ENCODE data around the gene ANGPT4. TPM values are rescaled to one million over a fixed set of nuclear protein-coding genes. Genes with fewer than 3 reads are reported as not detected.

The ANGPT4 gene
- under 1 TPM in 1 of 2 donors, not detected in 1; 0.67 TPM for total RNA-seq
- polyA plus RNA-seq: under 1 TPM; 0.02 to 0.65 TPM
- long read RNA-seq, donor 1: 0 reads
- long read RNA-seq, donor 2: 0 reads
- long read RNA-seq, donor 3: 0 reads
- long read RNA-seq, donor 4: 0 reads
- long read RNA-seq, donor 5: 0 reads

GRCh38 chr20:916125-916799, at the start of gene ANGPT4:
ANGPT4 (minus strand) TSS chr20:916334; CDS start chr20:916214, 120 bp downstream.
- Histone ChIP-seq H3K9ac (ENCODE audit: insufficient read depth in 1 of 2, low read length in 2 of 2) (no peak within 1 kb of the TSS), H3K4me1 (ENCODE audit: control insufficient read depth in 5 of 5, insufficient read depth in 5 of 5, low read length in 5 of 5) (peaks cover 0 to 5% (median 1%) of the 10 kb centered on the region in 5 donors), H3K9me3 (ENCODE audit: control insufficient read depth in 4 of 4, insufficient read depth in 3 of 4, low read length in 3 of 4) (peaks cover 0 to 2% (median 0%) of the 10 kb centered on the region in 4 donors), H3K4me3 (no peak within 1 kb of the TSS), H3K27me3 (ENCODE audit: control insufficient read depth in 3 of 3, insufficient read depth in 3 of 3, low read length in 2 of 3) (peaks cover 0 to 5% (median 2%) of the 10 kb centered on the region in 3 donors), H3K36me3 (ENCODE audit: control insufficient read depth in 4 of 4, insufficient read depth in 4 of 4, low read length in 4 of 4) (no peaks in the 10 kb centered on the region), H3K27ac (ENCODE audit: low read depth in 1 of 2, low read length in 1 of 2) (peak within 1 kb of the TSS in 1 of 2 donors; percentile 15)
- ATAC-seq (ENCODE audit: insufficient read depth, low FRiP score): no peak
- 36 to 47% methylated on average over 18 of the region's 18 CpGs for WGBS, 2 donors
- peak in 1 of 3 donors; percentile 19 for DNase-seq
- no peak for TF ChIP-seq CTCF (IDR thresholded peaks at IDR 0.05; ENCODE audit: control extremely low read depth, extremely low read depth)

- ATAC-seq (ENCODE audit: insufficient read depth, low FRiP score) (no peak), DNase-seq (no peak)
- H3K27me3 ChIP-seq (ENCODE audit: control insufficient read depth in 3 of 3, insufficient read depth in 3 of 3, low read length in 2 of 3): no peaks in the 10 kb centered on the region
- no peak overlapping the region for H3K4me3 ChIP-seq
- no peak overlapping the region for H3K9ac ChIP-seq (ENCODE audit: insufficient read depth in 1 of 2, low read length in 2 of 2)
- TF ChIP-seq CTCF (IDR thresholded peaks at IDR 0.05; ENCODE audit: control extremely low read depth, extremely low read depth): no peak
- H3K4me1 ChIP-seq (ENCODE audit: control insufficient read depth in 5 of 5, insufficient read depth in 5 of 5, low read length in 5 of 5): peaks cover 0 to 6% (median 0%) of the 10 kb centered on the region in 5 donors
- 89 to 96% methylated on average over 10 of the region's 10 CpGs for WGBS, 2 donors
- peaks cover 0 to 5% (median 0%) of the 10 kb centered on the region in 4 donors for H3K9me3 ChIP-seq (ENCODE audit: control insufficient read depth in 4 of 4, insufficient read depth in 3 of 4, low read length in 3 of 4)
- no peak overlapping the region for H3K27ac ChIP-seq (ENCODE audit: low read depth in 1 of 2, low read length in 1 of 2)
- no peaks in the 10 kb centered on the region for H3K36me3 ChIP-seq (ENCODE audit: control insufficient read depth in 4 of 4, insufficient read depth in 4 of 4, low read length in 4 of 4)
Measured at GRCh38 chr20:963795-964194, 47.7 kb upstream of the ANGPT4 start.

- no peak for TF ChIP-seq CTCF (IDR thresholded peaks at IDR 0.05; ENCODE audit: control extremely low read depth, extremely low read depth)
- no peaks in the 10 kb centered on the region for H3K36me3 ChIP-seq (ENCODE audit: control insufficient read depth in 4 of 4, insufficient read depth in 4 of 4, low read length in 4 of 4)
- no peak overlapping the region for H3K4me3 ChIP-seq
- H3K9me3 ChIP-seq (ENCODE audit: control insufficient read depth in 4 of 4, insufficient read depth in 3 of 4, low read length in 3 of 4): peaks cover 0 to 1% (median 0%) of the 10 kb centered on the region in 4 donors
- H3K27me3 ChIP-seq (ENCODE audit: control insufficient read depth in 3 of 3, insufficient read depth in 3 of 3, low read length in 2 of 3): no peaks in the 10 kb centered on the region
- DNase-seq: no peak
- WGBS, 2 donors: 85 to 91% methylated on average over 8 of the region's 8 CpGs
- H3K27ac ChIP-seq (ENCODE audit: low read depth in 1 of 2, low read length in 1 of 2): no peak overlapping the region
- H3K9ac ChIP-seq (ENCODE audit: insufficient read depth in 1 of 2, low read length in 2 of 2): no peak overlapping the region
- no peak for ATAC-seq (ENCODE audit: insufficient read depth, low FRiP score)
- peaks cover 0 to 6% (median 0%) of the 10 kb centered on the region in 5 donors for H3K4me1 ChIP-seq (ENCODE audit: control insufficient read depth in 5 of 5, insufficient read depth in 5 of 5, low read length in 5 of 5)
Measured at GRCh38 chr20:962683-963082, 46.5 kb upstream of the ANGPT4 start.
